SKM-1 (cell line): ENCODE data around the gene ANK2.
A peak's percentile ranks its signal among the peaks of the same experiment; 100 is the strongest.
"Not testable (repeated sequence)": the region's sequence is repeated elsewhere in the genome, so short reads cannot be mapped to it uniquely, and the experiment has no call there.

Source experiments
- DNase-seq: peaks from one replicate; lab custom pipeline; 2025; ENCODE audit not compliant: unreplicated experiment; lab: John Stamatoyannopoulos, UW

Gene ANK2

DNA sequence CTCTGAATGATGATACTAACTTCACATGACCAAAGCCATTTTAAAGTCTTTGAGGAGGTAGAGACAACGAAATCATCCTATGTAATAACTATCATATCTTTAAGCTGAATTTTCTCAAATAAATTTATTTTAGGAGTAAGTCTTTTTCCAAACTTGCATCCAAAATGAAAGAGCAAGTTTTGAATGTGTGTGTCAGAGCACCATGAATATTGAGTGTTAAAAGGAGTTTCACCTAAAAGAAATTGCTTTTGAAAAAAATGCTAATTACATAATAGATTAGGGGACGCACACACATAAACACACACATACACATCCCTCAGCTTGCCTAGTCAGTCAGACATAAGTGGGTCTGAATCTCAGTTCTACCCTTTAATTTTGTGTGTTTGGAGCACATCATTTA lies 1.9 kb downstream of the ANK2 start:
- DNase-seq = no peak

DNA sequence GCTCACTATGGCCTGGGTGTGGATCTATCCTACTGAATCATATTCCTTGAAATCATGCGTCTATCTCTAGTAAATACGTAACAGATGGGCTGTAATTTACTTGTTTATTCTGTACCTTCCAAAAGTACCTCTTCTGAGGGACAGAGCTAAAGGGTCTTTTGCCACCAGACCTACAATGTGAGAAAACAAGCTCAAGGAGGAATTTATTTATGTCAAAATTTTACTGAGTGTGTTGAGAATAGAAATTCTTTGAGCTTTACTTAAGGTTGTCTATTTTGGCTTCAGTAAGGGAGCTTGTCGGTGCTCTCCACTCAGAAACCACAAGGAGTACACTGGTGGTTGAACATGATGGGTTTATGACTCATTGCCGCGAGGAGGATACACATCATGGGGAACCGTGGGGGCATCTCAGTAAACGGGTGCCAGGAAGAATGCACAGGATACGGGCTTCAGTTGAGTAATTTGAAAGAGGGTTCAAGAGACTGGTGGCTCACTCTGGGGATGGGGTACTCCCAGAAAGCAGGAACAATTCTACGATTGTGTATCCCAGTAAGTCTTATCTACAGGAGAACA lies 3.0 kb downstream of the ANK2 start:
- DNase-seq = no peak

DNA sequence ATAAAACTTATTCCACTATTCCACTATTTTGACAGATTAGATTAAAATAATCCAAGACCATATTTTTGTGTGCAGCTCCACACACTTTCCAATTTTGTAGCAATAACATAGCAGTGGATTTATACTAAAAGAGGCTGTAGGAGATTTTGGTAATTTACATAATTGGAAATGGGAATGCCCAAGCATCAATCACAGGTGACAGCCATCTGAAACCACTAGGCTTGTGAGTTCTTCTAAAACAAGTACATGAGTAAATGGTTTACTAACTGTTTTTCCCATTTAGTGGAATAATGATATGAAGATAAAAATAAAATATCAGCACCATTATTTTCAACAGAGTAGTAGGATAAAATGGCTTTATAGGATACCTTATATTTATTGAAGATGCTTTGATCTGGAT lies 4.4 kb downstream of the ANK2 start:
- no peak for DNase-seq

DNA sequence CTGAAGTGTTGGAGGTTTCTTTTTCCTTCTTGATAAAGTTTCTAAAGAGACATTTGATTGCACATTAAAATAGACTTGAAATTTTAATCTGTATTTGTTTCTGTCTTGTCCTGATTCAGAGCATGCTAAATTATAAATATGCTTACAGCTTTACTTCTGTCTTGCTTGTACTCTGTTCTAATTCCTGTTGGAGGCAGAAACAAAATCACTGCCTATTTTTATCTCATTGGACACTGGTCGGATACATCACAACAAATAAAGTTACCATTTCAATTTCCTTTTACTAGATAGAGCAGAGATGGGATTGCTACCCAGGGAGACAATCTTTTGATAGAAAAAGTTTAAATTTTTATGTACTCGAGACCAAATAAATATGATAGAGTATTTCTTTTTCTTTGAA lies 6.9 kb downstream of the ANK2 start:
- no peak for DNase-seq

DNA sequence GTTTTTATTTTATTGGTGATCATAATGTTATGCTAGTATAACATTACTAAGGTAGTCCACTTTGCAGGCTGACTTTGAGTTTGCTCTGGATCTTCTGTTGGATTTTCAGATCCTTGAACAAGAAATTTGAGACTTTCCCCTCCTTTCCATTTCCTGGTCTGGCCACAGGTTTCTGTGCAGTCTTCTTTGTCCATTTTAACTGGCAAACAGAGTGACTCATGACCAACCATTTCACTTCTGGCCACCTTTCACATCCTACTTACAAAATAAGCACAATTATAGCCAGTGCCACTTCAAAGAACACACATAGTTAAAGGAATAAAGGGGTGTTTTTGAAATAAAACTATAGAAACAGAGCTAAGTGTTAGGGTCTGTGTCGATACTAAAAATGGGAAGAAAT lies 8.4 kb downstream of the ANK2 start:
- DNase-seq = no peak

DNA sequence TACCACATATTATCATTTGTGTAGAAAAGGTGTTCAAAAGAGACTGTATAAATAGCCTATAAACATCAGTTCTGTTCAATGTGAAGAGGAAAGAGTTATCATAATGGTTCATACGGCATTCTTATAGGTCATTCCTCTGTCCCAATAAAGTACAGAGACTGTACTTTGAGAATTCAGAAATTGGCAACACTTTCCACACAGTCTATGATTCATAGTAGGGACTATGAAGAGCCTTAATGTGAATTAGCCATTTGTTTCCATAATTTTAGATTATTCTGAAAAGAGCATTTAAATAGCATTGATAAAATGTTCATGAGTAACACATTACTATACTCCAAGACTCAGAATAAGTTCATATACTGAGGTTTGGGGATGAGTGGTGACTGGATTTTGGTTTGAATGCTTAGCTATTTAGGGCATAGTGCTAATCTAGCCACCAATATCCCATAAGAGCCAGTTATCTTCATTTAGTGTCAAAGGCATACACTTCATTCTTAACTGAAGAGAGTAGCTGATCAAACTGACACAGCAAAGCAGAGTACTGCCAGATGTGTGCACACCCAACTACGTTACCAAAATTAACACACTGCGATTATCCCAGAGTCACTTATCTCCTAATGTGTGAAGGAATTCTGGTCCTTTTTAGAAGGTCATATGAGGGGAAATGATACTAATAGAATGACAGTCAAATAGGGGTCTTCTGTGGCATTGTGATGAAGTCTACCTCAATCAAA lies 10.2 kb downstream of the ANK2 start:
- DNase-seq = no peak

DNA sequence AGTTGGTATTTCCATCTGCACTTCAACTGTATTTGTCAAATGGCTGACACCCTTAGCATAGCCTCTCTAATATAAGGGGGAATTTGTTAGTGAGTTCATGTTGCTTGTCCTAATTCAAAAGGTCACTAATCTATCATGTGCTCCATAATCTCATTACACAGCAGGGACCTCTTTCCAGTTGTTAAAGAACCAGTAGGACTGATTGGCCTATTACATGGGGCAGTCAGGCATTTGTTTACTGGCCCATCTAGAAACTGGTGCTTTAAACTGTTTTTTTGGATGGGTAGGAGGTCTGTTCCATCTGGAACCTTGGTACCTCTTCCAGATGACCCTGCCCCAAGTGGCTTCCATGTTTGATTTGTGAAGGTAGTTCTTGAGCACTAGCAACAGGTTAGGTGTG lies 11.4 kb downstream of the ANK2 start:
- no peak for DNase-seq

DNA sequence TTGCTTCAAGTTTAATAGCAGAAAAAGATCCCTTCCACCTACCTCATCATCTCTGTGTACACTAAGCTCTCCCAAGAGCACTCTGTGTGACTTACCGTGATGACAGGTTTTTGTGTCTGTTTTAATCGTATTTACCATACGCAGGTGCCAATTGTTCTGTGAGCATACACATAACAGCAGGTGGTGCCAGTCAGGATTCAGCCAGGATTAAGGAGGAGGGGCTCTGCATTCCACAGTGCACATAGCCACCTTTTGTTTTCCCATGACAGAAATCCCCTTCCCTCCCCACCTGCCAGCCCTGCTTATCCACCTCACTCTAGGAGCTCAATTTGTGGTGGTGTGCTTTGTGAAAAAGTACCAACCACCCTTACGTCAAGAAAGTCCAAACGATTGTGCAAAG lies 14.8 kb downstream of the ANK2 start:
- no peak for DNase-seq

DNA sequence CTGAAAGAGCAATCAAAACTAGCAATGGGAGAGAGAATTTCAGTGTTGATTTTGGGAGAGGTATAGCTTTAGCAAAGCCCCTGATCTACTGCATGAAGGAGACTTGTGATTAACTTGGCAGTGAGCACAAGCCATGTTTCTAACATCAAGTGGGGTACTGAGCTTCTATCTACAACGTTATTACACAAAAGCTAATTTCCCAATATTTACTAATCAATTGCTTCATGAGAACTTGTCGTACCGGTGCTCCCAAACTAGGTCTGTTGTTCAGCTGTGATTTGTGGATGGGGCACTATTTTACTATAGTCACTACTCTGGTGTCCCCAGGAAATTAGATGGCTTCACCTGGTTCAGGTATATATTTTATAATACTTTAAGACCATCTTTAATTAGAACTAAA lies 16.2 kb downstream of the ANK2 start:
- no peak for DNase-seq

DNA sequence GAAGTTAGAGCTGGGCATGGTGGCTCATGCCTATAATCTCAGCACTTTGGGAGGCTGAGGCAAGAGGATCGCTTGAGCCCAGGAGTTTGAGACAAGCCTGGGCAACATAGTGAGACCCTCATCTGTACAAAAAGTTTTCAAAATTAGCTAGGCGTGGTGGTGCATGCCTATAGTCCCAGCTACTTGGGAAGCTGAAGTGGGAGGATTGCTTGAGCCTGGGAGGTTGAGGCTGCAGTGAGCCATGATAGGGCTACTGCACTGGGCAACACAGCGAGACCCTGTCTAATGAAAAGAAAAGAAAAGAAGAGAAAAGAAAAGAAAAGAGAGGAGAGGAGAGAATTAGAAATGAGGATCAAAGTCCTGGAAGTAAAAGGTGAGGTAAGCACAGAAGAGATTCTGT lies 19.3 kb downstream of the ANK2 start:
- DNase-seq = not testable (repeated sequence)

DNA sequence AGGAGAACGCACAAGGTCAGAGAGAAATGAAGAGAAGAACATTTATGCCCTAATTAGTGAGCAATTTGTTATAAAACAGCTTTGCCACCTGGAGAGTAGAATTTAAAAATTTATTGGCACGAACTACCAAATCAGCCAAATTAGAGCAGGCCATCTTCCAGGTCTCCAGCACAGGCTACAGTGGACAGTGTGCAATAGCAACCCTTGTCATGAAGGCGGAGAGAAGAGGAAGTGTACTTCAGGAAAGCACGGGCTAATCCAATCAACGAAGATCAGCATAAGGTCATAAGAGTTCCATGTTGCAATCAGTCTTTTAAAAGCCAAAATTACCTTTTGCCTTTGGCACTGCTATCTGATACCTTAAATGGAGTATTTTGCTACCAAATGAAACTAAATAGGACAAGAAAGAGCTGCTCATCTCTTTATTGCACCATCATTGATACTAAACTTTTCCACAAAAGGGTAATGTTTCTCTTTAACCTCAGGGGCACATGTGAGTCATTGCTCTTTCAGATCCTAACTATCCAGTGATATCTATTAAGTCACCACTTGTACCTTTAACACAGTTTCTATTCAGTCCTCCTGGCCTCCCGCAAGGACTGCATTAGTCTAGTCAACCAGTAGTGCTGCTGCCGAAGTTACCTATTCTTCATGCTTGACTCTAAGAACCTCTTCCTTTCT lies 19.9 kb downstream of the ANK2 start:
- peak; percentile 28 for DNase-seq

DNA sequence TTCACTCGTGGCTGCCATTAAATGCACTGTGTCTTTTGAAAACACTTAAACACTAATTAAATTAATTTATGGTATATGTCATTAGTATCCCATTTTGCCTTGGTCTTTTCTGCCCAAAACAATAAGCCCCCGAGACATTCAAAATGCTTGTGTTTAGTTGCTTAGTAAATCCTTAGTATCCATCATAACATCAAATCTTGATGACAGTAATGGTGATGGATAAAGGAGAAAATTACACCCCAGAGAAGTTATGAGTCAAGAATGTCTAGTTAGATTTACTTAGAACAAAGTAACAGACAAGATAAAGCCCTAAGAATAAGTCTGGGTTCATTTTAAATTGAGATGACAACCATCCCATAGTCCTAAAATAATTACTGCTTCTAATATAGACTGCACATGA lies 21.3 kb downstream of the ANK2 start:
- DNase-seq = no peak

DNA sequence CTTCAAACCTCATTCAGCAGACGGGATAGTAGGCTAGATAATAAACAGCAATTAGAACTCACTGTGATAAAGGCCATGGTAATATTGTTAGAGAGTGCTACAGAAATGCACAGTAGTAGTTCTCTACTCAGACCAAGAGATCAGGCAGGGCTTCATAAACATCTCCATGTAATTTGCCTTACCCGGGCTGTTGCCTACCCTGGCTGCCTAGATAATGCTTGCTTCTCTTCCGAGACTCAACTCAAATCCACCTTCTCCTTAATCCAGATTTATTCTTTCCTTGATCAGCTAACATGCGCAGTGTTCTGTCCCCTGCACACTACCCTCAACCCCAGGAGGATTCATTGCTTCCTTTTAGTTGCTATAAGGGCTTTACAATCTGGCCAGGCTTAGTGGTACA lies 21.8 kb downstream of the ANK2 start:
- no peak for DNase-seq

DNA sequence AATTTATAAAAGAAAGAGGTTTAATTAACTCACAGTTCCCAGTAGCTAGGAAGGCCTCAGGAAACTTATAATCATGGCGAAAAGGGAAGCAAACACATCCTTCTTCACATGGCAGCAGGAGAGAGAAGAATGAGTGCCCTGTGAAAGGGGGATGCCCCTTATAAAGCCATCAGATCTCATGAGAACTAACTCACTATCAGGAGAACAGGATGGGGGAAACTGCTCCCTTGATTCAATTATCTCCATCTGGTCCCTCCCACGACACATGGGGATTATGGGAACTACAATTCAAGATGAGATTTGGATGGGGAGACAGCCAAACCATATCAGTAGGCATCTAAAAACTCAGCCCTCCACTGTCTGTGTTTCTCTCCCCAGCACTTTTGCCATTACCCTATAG lies 22.4 kb downstream of the ANK2 start:
- DNase-seq = no peak

DNA sequence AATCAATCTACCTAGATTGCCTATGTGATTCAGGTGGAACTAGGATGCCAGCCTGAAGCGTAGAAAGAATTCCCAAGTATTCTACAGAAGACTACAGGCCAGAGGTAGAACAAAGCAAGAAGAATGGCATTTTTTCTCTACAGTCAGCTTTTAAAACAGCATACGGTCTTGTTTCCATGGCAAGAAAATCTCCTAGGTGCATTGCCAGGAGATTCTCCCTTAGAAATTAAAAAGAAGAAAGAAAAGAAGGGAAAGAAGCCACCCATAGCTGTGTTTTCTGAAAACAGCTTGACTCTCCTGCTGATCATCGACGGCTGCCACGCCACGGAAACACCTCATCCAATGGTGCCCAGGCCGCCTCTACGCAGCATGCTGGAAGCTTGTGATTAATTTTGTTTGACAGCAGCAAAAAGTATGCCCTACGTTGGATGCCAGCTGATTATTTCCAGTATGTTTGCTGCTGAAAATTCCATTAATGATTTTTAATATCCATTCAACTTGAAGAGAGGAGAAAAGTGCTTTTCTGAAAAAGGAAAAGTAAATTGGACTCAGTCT lies 24.1 kb downstream of the ANK2 start:
- no peak for DNase-seq

DNA sequence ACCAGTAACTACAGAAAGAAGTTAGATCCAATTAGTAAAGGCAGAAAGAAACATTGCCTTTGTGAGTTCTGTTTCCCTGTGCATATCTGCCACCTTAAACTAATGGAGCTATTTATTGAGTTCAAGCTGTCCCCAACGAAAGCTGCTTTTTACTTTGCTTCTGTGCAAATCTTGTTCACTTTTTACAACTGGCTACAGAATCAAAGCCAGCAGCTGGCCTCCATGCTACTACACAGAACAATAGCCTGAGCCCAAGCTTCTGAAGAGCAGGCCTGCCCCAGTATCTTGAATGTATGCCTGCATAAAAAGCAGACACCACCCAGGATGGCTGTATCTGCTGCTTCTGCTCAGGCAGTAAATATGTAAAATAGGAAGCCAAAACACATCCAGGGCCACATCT lies 28.1 kb downstream of the ANK2 start:
- DNase-seq = no peak

DNA sequence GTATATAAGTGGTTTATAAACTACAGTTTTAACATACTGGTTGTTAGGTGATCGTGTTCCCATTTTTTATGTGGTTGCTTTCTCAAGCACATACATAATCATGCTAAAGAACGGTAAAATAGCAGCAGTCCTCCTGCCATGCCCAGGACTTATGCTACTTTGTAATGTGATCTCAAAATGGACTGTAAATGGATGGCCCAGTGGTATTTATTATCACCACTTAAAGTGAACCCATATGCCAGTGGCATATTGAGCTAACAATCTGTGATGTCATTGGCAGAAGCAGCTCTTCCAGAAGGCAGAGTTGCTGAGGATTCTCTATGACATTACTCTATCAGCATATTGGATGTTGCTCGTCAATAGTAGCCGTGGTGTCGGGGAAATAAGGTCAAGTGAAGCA lies 28.6 kb downstream of the ANK2 start:
- DNase-seq = no peak

DNA sequence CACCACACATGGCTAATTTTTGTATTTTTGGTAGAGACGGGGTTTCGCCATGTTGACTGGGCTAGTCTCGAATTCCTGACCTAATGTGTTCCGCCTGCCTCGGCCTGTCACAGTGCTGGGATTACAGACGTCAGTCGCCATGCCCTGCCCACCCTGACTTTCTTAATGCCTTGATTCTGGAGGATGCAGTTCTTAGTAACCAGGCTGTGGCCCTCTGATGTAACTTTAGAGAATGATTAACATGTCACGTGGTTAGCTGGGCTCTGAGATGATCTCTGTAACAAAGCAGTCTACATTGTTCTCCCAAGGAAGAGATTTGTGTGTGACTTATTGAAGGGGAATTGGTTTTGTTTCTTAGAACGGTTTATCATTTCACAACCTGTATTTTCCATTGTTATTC lies 30.6 kb downstream of the ANK2 start:
- no peak for DNase-seq

DNA sequence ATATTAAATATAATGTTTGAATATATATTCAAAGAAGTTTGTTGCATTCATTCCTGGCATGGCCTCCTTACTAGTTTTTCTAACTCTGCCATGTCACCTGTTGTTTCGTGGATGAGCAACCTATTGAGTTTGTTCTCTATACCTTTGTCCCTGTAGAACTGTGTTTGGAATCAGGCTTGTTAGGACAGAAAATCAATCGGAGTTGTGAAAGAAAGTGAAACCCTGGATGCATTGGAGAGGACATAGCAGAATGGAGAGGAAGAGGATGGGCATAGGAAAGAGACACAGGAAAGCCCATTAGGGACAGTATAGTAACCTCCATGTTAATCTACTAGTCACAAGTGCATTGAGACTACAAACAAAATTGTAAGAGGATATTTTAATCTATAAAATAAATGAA lies 31.2 kb downstream of the ANK2 start:
- DNase-seq = no peak

DNA sequence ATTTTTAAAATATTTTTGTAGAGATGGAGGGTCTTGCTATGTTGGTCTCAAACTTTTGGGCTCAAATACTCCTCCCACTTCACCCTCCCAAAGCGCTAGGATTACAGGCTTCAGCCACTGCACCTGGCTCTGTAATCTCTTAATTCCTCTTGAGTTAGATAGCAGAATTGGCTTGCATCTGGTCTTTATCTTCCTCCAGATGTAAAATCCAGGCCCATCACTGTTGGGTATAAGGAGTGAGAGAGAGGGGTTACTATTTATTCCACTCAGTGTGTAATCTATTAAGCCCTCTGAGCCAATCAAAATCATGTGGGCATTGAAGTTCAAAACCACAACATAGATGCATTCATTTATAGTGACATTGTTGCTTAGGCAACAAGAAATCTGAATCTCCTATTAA lies 33.9 kb downstream of the ANK2 start:
- no peak for DNase-seq

DNA sequence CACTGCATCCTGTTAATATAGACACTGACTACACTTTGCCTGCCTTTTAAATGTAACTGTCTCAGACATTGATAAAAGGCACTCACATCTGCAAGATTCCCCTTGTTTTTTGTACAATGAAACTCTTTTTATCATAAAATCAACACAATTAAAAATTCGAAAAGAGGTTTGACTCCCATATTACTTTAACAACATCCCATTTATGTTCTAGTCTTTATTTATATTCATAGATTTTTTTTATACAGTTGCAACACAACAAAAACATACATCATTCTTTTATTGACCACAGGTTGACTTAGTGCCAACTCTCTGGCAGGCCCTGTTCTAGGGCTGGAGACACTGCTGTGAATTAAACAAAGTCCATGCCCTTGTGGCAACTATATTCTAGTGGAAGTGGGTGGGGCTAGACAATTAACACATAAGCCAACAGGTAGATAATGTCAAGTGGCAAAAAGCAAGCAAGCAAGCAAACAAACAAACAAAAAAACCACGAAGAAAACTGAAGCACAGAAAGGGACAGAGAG lies 36.8 kb downstream of the ANK2 start:
- no peak for DNase-seq

DNA sequence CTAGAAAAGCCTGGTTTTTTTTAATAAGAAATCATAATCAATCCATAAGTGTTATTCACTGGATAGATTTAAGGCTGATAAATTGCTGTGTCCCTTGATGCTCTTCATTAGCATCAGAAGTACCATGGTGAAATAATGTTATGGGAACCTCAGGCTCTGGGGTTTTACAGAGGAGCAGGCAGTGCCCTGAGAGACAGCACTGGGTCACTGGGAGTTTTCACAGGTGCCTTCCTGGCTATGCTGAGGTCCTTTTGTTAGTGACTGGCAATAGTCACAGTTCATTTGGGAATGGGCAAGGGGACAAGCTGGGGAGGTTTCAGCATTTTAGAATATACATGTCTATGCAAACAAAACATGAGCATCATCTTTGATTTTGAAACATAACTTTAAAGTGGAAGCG lies 38.6 kb downstream of the ANK2 start:
- DNase-seq = no peak
